Parathyroid adenoma (tissue), 2 donors: Measurements from ENCODE around the gene MAP3K10.

Experiments used
- H2AFZ ChIP-seq: fragments of 300-600 bp; sonication (generic); one replicate; pipeline ENCODE4 v1.7.0; 2017; ENCODE audit warnings: antibody characterized with exemption, mild to moderate bottlenecking
- H3K27ac ChIP-seq: fragments of 300-600 bp; sonication (generic); one replicate; pipeline ENCODE4 v1.7.0; 2017
- H3K27me3 ChIP-seq: fragments of 300-600 bp; sonication (generic); one replicate; pipeline ENCODE4 v1.7.0; 2017; ENCODE audit warnings: low read length; ENCODE audit not compliant: control insufficient read depth, insufficient read depth
- H3K36me3 ChIP-seq: fragments of 300-600 bp; sonication (generic); one replicate; pipeline ENCODE4 v1.7.0; 2017; ENCODE audit warnings: low read length; ENCODE audit not compliant: control insufficient read depth, insufficient read depth
- H3K4me1 ChIP-seq: fragments of 300-600 bp; sonication (generic); one replicate; pipeline ENCODE4 v1.7.0; 2017; ENCODE audit warnings: control low read depth
- H3K4me2 ChIP-seq: fragments of 300-600 bp; sonication (generic); one replicate; pipeline ENCODE4 v1.7.0; 2017; ENCODE audit warnings: low read length
- H3K4me3 ChIP-seq: fragments of 300-600 bp; sonication (generic); one replicate; pipeline ENCODE4 v1.7.0; 2017; ENCODE audit warnings: low read depth, low read length
- H3K79me2 ChIP-seq: fragments of 300-600 bp; sonication (generic); one replicate; pipeline ENCODE4 v1.7.0; 2017; ENCODE audit warnings: control low read depth
- H3K9ac ChIP-seq: fragments of 300-600 bp; sonication (generic); one replicate; pipeline ENCODE4 v1.7.0; 2017; ENCODE audit warnings: mild to moderate bottlenecking
- H3K9me3 ChIP-seq: fragments of 300-600 bp; sonication (generic); one replicate; pipeline ENCODE4 v1.7.0; 2017; ENCODE audit warnings: low read length; ENCODE audit not compliant: control insufficient read depth
- TF ChIP-seq, protein P1 (sequence below): fragments of 300-600 bp; sonication (generic); IDR thresholded peaks from one replicate; pipeline ENCODE4 v1.7.0; 2017; ENCODE audit warnings: antibody characterized with exemption, mild to moderate bottlenecking
- donor health status: primary hyperparathyroidism.

Gene MAP3K10

DNA sequence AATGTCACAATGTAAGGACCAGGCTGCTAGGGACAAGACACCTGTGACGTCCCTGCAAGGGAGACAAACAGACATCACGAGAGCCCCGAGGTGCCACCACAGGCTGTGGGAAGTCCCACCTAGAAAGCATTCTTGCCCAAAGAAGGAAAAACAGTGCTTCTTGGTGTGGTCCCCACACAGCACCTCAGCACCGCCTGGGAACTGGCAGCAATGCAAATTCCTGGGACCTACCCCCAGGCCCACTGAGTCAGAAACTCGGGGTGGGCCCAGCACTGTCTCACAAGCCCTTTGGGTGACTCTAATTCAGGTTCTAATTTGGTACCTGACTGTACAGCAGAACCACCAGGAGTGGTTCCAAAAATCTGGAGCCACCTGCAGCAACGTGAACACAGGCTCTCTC lies 49.1 kb downstream of the MAP3K10 start:
- Histone ChIP-seq H3K4me2 (no peak overlapping the region), H2AFZ (no peak overlapping the region), H3K27ac (no peak overlapping the region), H3K27me3 (no peaks in the 10 kb centered on the region), H3K9ac (no peak overlapping the region), H3K4me1 (peaks cover under 1% of the 10 kb centered on the region), H3K4me3 (no peak overlapping the region), H3K36me3 (no peaks in the 10 kb centered on the region), H3K9me3 (no peaks in the 10 kb centered on the region), H3K79me2 (peaks cover 51% of the 10 kb centered on the region)
- TF ChIP-seq, protein P1, sequence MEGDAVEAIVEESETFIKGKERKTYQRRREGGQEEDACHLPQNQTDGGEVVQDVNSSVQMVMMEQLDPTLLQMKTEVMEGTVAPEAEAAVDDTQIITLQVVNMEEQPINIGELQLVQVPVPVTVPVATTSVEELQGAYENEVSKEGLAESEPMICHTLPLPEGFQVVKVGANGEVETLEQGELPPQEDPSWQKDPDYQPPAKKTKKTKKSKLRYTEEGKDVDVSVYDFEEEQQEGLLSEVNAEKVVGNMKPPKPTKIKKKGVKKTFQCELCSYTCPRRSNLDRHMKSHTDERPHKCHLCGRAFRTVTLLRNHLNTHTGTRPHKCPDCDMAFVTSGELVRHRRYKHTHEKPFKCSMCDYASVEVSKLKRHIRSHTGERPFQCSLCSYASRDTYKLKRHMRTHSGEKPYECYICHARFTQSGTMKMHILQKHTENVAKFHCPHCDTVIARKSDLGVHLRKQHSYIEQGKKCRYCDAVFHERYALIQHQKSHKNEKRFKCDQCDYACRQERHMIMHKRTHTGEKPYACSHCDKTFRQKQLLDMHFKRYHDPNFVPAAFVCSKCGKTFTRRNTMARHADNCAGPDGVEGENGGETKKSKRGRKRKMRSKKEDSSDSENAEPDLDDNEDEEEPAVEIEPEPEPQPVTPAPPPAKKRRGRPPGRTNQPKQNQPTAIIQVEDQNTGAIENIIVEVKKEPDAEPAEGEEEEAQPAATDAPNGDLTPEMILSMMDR: no peak

GRCh38 chr19:40241125-40241808 lies 50.0 kb downstream of the MAP3K10 start:
- H2AFZ ChIP-seq: no peak overlapping the region
- no peaks in the 10 kb centered on the region for H3K27me3 ChIP-seq
- TF ChIP-seq, protein P1: no peak
- peaks cover 5% of the 10 kb centered on the region for H3K4me1 ChIP-seq
- H3K4me2 ChIP-seq: no peak overlapping the region
- no peaks in the 10 kb centered on the region for H3K9me3 ChIP-seq
- H3K36me3 ChIP-seq: no peaks in the 10 kb centered on the region
- peaks cover 54% of the 10 kb centered on the region for H3K79me2 ChIP-seq
- H3K27ac ChIP-seq: no peak overlapping the region
- H3K9ac ChIP-seq: no peak overlapping the region
- H3K4me3 ChIP-seq: no peak overlapping the region

GRCh38 chr19:40241809-40242384 lies 50.7 kb downstream of the MAP3K10 start:
- Histone ChIP-seq H3K4me1 (peaks cover 10% of the 10 kb centered on the region), H3K9me3 (no peaks in the 10 kb centered on the region), H3K27me3 (no peaks in the 10 kb centered on the region), H3K79me2 (peaks cover 54% of the 10 kb centered on the region), H3K9ac (no peak overlapping the region), H2AFZ (no peak overlapping the region), H3K27ac (peak overlapping the region; percentile 27), H3K4me3 (no peak overlapping the region), H3K4me2 (no peak overlapping the region), H3K36me3 (no peaks in the 10 kb centered on the region)
- TF ChIP-seq, protein P1: no peak

DNA sequence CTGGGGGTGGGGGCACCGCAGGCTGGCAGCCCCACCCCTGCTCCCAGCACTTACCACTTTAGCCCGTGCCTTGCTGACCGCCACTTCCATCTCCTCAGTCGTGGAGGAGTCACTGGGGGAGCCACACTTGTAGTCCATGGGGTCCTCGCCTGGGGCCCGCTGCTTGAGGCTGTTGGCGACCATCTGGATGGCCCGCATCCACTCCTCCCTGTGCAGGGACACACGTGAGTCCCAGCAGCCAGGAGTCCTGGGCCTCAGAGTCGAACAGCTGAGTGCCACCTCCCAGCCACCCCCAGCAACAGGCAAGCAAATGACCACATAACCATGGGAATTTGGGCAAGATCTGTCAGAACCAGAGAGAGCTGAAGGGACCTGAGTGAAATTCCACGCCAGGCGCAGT lies 51.3 kb downstream of the MAP3K10 start:
- Histone ChIP-seq H2AFZ (no peak overlapping the region), H3K79me2 (peaks cover 54% of the 10 kb centered on the region), H3K27me3 (no peaks in the 10 kb centered on the region), H3K9me3 (no peaks in the 10 kb centered on the region), H3K36me3 (no peaks in the 10 kb centered on the region), H3K4me1 (peaks cover 16% of the 10 kb centered on the region), H3K4me2 (no peak overlapping the region), H3K4me3 (no peak overlapping the region), H3K9ac (no peak overlapping the region), H3K27ac (peak overlapping the region; percentile 27)
- TF ChIP-seq, protein P1: no peak

- Histone ChIP-seq H3K4me1 (peaks cover 19% of the 10 kb centered on the region), H3K9ac (no peak overlapping the region), H3K4me2 (no peak overlapping the region), H3K36me3 (no peaks in the 10 kb centered on the region), H3K4me3 (no peak overlapping the region), H3K9me3 (no peaks in the 10 kb centered on the region), H3K79me2 (peaks cover 52% of the 10 kb centered on the region), H3K27me3 (no peaks in the 10 kb centered on the region), H2AFZ (no peak overlapping the region), H3K27ac (no peak overlapping the region)
- TF ChIP-seq, protein P1: no peak
Observed at GRCh38 chr19:40243181-40243580, 52.0 kb downstream of the MAP3K10 start.
